CD4-positive, alpha-beta T cell treated with Interleukin-10 for 1 hour (primary cell): ENCODE results near the gene GNPDA2.
A peak's percentile ranks its signal among the peaks of the same experiment; 100 is the strongest.

Experiments
- DNase-seq: peaks from one replicate; pipeline ENCODE4 v3.0.0-alpha.2; 2020

GNPDA2 gene

DNA sequence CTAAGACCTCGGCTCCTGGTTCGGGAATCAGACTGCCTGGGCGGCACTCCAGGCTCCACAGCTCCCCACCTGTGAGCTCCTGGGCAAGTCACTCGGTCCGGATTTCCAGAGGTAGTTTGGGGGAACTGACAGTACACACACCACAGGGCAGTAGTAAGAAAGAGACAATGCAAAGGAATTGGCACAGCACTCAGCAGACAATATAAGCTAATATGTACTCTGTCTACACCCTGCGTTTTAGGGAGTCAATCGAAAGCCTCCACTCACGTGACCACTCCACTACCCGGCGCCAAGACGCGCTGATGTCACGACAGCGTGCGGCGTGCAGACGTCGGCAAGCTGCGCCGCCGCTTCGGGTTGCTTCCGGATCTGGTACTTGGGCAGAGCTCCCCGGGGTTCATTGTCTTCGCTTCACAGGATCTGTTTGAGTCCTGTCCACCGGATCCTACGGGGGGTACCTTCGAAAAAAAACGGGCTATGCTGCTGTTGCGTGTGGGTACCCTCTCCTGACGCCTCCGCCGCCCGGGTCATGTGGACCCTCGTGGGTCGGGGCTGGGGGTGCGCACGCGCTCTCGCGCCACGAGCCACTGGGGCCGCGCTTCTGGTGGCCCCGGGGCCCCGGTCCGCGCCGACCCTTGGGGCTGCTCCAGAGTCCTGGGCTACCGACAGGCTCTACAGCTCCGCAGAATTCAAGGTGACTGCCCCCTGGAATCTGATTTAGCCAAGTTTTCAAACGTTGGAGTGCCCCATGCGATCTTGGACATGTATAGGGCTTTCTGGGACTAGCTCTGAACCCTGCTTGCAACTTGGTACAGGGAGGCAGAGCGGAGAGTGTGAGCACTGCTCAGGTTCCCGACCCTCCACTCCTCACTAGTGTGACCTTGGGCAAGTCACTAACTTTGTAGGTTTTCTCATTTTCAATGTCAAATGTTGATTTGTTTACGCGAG is 48.0 kb downstream of the GNPDA2 start, which contains the start of gene GUF1:
Gene GUF1, plus strand, starts transcription at position 327 of the 948 bp plus-strand sequence. Its CDS starts 203 bp downstream, at position 530.
- DNase-seq: peak; percentile 89

GRCh38 chr4:44675366-44675765 is 51.0 kb downstream of the GNPDA2 start:
- no peak for DNase-seq

DNA sequence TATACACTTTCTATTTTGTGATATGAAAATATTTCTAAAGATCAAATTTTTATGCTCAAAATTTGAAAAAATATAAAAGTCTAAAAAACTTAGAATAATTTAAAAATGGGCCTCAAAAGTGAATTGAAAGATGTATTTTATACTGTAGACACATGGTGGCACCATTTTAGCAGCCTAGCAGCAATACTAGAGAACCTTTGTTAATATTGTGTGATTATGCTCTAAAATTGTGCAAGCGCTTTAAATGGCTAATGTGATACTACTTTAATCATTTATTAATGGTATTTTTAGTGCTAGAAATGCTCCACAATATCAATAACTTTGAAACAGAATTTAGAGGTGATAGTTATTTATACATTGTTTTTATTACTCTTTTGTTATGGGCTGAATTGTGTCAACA is 51.9 kb downstream of the GNPDA2 start:
- DNase-seq: no peak

- no peak for DNase-seq
These were observed 54.7 kb downstream of the GNPDA2 start for GRCh38 chr4:44671636-44672035.

GRCh38 chr4:44670506-44671199 is 55.7 kb downstream of the GNPDA2 start:
- no peak for DNase-seq

GRCh38 chr4:44668526-44668925 is 57.8 kb downstream of the GNPDA2 start:
- no peak for DNase-seq

DNA sequence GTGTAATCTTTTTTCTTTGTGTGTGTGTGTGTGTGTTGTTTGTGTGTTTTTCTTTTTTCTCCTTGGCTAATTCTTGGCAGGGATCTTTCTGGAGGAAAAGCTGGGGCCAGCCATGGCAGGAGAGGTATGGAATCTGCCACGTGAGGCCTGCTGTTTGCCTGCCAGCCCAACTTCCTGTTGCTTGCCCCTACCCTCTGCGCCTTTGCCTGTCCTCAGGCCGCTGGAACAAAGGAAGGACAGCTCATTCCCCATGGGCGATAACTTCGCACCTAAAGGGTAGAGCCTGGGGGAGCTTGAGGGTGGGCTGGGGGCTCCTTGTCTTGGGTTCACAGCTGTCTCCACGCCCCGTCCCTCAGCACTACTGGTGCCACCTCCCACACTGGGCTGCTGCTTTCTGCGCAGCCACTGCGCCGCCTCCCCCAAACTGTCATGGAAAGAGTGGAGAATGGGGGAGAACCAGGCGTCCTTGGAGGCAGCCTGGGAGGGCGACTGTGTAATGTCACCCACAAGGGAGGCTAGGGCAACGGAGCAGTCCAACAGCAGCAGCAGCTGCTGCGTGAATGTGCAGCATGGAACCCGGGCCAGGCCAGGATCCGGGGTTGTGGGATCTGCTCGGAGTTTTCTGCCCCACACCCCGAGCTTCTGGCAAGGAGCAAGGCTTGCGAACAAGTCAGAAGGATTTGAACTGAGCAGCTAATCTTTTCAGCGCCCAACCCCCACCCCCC is 62.7 kb downstream of the GNPDA2 start:
- no peak for DNase-seq

GRCh38 chr4:44662623-44663005 is 63.7 kb downstream of the GNPDA2 start:
- DNase-seq: no peak

GRCh38 chr4:44661940-44662622 is 64.3 kb downstream of the GNPDA2 start:
- no peak for DNase-seq

GRCh38 chr4:44660396-44660795 is 66.0 kb downstream of the GNPDA2 start:
- DNase-seq: no peak

- no peak for DNase-seq
These were observed 74.4 kb downstream of the GNPDA2 start for GRCh38 chr4:44652002-44652401.
